A673 (cell line): ENCODE data around the gene GARRE1. TPM values are rescaled to one million over a fixed set of nuclear protein-coding genes. Genes with fewer than 3 reads are reported as not detected.

Experiments used
- BruUV-seq: library from RNA; stranded (reverse); fragments of 400-500 nt; replicated peaks from 2 replicates; lab custom pipeline; 2021; lab: Mats Ljungman, UMichigan
- CTCF ChIA-PET: fragments of 300-600 bp; sonication (Branson Sonifier 250); formaldehyde crosslinking; loops from one replicate; lab custom pipeline; 2022; ENCODE audit warnings: antibody characterized with exemption; lab: Charles Lee
- POLR2A ChIA-PET: fragments of 300-600 bp; sonication (Branson Sonifier 250); formaldehyde crosslinking; loops from one replicate; lab custom pipeline; 2022; ENCODE audit warnings: antibody characterized with exemption; ENCODE audit not compliant: low non-redundant PET; lab: Charles Lee
- DNase-seq: peaks from one replicate; pipeline ENCODE4 v3.0.0-alpha.2; 2015; ENCODE audit warnings: low spot score
- H3K27ac ChIP-seq: fragments of 200-600 bp; sonication (generic); 2 replicates; pipeline ENCODE4 v1.5.1; 2016; ENCODE audit warnings: mixed run types, low read depth, mild to moderate bottlenecking, mixed read lengths, antibody characterized with exemption, low read length; ENCODE audit not compliant: poor library complexity, severe bottlenecking
- H3K27me3 ChIP-seq: fragments of 200-600 bp; sonication (generic); replicated peaks from 2 replicates; pipeline ENCODE4 v1.6.1; 2017; ENCODE audit warnings: mixed run types, low read depth, mild to moderate bottlenecking, mixed read lengths, antibody characterized with exemption, low read length; ENCODE audit not compliant: insufficient read depth, poor library complexity
- H3K36me3 ChIP-seq: fragments of 200-600 bp; sonication (generic); 2 replicates; pipeline ENCODE4 v1.6.1; 2016; ENCODE audit warnings: mixed run types, mild to moderate bottlenecking, mixed read lengths, antibody characterized with exemption, low read length; ENCODE audit not compliant: insufficient read depth, poor library complexity, severe bottlenecking
- H3K4me1 ChIP-seq: fragments of 200-600 bp; sonication (generic); 2 replicates; pipeline ENCODE4 v1.6.1; 2017; ENCODE audit warnings: mixed run types, mild to moderate bottlenecking, mixed read lengths, antibody characterized with exemption, low read length; ENCODE audit not compliant: insufficient read depth, poor library complexity, severe bottlenecking
- H3K4me3 ChIP-seq: fragments of 200-600 bp; sonication (generic); 2 replicates; pipeline ENCODE4 v1.5.1; 2016; ENCODE audit warnings: low read depth, mixed run types, mild to moderate bottlenecking, mixed read lengths, low read length; ENCODE audit not compliant: poor library complexity, severe bottlenecking
- H3K9me3 ChIP-seq: fragments of 200-600 bp; sonication (generic); 2 replicates; pipeline ENCODE4 v1.6.1; 2016; ENCODE audit warnings: mixed run types, low read depth, mild to moderate bottlenecking, mixed read lengths, antibody characterized with exemption, low read length; ENCODE audit not compliant: poor library complexity, severe bottlenecking
- EZH2 ChIP-seq: fragments of 200-600 bp; sonication (generic); IDR thresholded peaks from 2 replicates; pipeline ENCODE4 v1.6.1; 2017; ENCODE audit warnings: borderline replicate concordance, low read depth, mild to moderate bottlenecking, mixed read lengths, antibody characterized with exemption, low read length; ENCODE audit not compliant: poor library complexity, severe bottlenecking
- intact Hi-C: fragments of 100-400 bp; cut with micrococcal nuclease; formaldehyde crosslinking; loops from one replicate; pipeline ENCODE4 v1.10.0; 2022; ENCODE audit not compliant: unreplicated experiment
- total RNA-seq: library from RNA; stranded (reverse); gene quantifications from 2 replicates; pipeline ENCODE4 v1.2.3, GENCODE V29; 2021
- TF ChIP-seq, protein P1 (sequence below): fragments of 300-800, 200-600 bp; sonication (generic); conservative IDR thresholded peaks from 2 replicates; pipeline ENCODE4 v1.5.1; 2017; ENCODE audit warnings: low read depth, mild to moderate bottlenecking, antibody characterized with exemption, low read length, moderate library complexity, mixed read lengths

The GARRE1 gene
- total RNA-seq, 1 experiment from 2014 or later = 21.0 TPM

DNA sequence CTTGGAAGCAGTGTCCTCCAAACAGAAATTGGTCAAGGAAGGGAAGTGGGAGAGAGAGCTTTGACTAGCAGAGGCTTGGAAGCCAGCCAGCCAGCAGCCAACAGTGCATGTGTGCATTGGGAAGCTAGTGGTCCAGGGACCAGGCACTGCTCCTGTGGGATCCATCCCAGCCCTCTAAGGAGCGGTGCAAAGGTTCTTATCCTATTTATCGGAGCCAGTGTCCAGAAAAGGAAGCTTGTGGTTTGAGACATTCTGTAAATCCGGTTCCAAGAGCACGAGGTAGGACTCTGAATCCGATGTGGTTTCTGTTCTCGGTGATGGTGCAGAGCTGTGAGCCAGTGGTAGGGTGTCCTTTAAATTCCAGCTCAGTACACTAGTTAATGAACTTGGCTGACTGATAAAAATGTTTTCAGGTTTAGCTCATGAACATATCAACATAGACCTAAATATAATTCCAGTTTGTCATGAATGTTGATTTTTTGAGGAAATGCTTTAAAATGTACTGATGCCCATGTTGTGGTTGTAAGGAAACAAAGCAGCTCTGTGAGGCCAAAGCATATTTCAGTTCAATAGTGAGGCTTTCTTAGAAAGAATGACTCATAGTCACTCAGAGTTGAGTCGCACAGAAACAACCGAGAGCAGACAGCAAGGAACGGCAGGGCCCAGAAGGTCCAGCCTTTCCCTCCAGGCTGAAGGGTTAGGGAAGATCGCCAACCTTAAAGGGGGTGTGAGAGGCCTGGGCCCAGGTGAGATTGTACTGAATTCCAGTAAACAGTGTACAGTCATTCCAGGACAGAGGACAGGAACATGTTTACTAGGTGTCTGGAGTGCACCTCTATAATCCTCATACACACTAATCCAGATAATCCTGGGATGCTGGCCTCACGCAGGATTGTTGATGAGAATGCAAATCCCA, 21.5 kb upstream of the GARRE1 start:
- POLR2A ChIA-PET = no interaction called here
- peak; percentile 25 for DNase-seq
- Histone ChIP-seq H3K9me3 (no peaks in the 10 kb centered on the region), H3K27ac (peak overlapping the region; percentile 43), H3K36me3 (peaks cover 26% of the 10 kb centered on the region), H3K27me3 (no peaks in the 10 kb centered on the region), H3K4me1 (no peaks in the 10 kb centered on the region), H3K4me3 (no peak overlapping the region)
- intact Hi-C loops = no loop called here
- no peak for TF ChIP-seq EZH2
- TF ChIP-seq, protein P1, sequence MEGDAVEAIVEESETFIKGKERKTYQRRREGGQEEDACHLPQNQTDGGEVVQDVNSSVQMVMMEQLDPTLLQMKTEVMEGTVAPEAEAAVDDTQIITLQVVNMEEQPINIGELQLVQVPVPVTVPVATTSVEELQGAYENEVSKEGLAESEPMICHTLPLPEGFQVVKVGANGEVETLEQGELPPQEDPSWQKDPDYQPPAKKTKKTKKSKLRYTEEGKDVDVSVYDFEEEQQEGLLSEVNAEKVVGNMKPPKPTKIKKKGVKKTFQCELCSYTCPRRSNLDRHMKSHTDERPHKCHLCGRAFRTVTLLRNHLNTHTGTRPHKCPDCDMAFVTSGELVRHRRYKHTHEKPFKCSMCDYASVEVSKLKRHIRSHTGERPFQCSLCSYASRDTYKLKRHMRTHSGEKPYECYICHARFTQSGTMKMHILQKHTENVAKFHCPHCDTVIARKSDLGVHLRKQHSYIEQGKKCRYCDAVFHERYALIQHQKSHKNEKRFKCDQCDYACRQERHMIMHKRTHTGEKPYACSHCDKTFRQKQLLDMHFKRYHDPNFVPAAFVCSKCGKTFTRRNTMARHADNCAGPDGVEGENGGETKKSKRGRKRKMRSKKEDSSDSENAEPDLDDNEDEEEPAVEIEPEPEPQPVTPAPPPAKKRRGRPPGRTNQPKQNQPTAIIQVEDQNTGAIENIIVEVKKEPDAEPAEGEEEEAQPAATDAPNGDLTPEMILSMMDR = no peak
- no TSS peak for BruUV-seq
- CTCF ChIA-PET = interaction anchor here (0.7 kb wide), 1 partner anchor 13 kb away, joined by 3 read pairs; no protein-coding TSS in a partner anchor

DNA sequence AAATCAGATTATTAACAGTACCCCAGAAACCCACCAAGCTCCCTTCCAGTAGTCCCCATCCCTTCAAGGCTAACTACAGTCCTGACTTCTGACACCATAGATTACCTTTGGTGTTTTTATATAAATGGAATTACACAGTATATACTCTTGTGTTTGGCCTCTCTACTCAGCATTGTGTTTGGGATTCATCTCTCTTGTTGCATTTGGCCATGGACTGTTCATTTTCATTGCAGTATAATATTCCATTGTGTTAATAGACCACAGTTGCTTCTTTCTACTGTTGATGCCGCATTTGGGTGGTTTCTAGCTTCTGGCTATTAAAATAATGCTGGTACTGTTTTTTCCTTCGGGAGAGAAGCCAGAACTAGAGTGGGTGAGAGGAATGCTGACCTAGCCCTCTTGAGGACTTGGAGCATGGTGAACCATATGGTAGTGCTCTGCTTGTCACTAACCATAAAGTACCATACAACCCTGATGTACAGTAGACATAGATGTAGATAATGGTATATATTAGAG, 18.9 kb upstream of the GARRE1 start:
- ChIA-PET CTCF (no interaction called here), POLR2A (no interaction called here)
- Histone ChIP-seq H3K27ac (no peak overlapping the region), H3K9me3 (no peaks in the 10 kb centered on the region), H3K27me3 (no peaks in the 10 kb centered on the region), H3K4me3 (no peak overlapping the region), H3K36me3 (no peaks in the 10 kb centered on the region), H3K4me1 (no peaks in the 10 kb centered on the region)
- TF ChIP-seq EZH2 = no peak
- TF ChIP-seq, protein P1 = no peak
- DNase-seq = no peak
- intact Hi-C loops = no loop called here
- BruUV-seq = no TSS peak

DNA sequence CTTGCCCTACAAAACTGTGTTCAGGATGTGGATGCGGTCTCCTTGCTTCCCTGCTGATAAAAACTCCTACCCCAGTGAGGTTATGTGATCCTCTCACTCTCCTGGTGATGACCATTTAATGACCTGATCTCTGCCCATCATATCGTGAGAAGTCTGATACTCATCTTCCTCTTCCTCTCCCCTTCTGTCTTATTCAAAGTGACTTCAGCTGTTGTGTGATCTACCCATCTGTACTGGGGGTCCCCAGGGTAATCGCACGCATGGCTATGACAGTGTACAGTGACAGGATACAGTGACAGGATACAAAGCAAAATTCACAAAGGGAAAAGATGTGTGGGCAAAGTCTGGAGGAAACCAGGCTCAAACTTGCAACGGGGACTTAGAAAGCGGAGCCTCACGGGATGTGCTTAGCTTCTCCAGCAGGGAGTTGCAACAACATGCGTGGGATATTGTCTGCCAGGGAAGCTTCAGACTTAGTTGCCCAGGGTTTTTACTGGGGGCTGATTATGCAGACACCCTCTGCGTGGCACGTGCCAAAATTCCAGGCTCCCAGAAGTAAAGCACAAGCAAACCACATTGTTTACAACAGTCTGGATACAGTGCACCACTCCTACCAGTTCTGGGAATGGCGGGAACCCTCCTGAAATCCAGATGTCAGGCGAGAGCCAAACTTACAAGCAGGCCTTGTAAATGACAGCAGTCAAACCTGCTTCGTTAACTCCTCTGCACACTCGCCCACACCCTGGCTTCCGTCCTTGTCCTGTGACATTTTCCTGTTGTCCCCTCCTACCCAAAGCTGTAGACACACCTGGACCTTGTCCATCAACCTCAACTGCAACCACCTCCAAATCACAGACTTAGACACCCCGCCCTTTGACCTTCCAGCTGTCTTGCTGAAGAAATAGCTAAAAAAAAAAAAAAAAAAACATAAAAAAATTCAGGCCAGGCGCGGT, 18.0 kb upstream of the GARRE1 start:
- POLR2A ChIA-PET = no interaction called here
- DNase-seq = peak; percentile 49

More for the DNA sequence above, 18.0 kb upstream of the GARRE1 start:
- no peaks in the 10 kb centered on the region for H3K4me1 ChIP-seq
- intact Hi-C loops = no loop called here
- CTCF ChIA-PET = no interaction called here
- no peak overlapping the region for H3K4me3 ChIP-seq
- no peaks in the 10 kb centered on the region for H3K9me3 ChIP-seq
- TF ChIP-seq, protein P1 = no peak
- TF ChIP-seq EZH2 = no peak
- H3K36me3 ChIP-seq = no peaks in the 10 kb centered on the region
- no peaks in the 10 kb centered on the region for H3K27me3 ChIP-seq
- no peak overlapping the region for H3K27ac ChIP-seq
- BruUV-seq = no TSS peak
